ENCODE data around the gene PDC.
"Not testable (repeated sequence)": the region's sequence is repeated elsewhere in the genome, so short reads cannot be mapped to it uniquely, and the experiment has no call there.

Gene PDC

GRCh38 chr1:186465491-186465890, 4.6 kb upstream of the PDC start:
- DNase-seq = not testable (repeated sequence)

- no peak for DNase-seq
Observed at GRCh38 chr1:186463926-186464325, 3.0 kb upstream of the PDC start.

GRCh38 chr1:186463511-186463910, 2.6 kb upstream of the PDC start:
- no peak for DNase-seq

GRCh38 chr1:186459161-186459560, 1.8 kb downstream of the PDC start:
- DNase-seq = not testable (repeated sequence)

- DNase-seq = no peak
Observed at GRCh38 chr1:186456729-186457255, 4.1 kb downstream of the PDC start.

- DNase-seq = no peak
Observed at GRCh38 chr1:186454981-186455380, 5.9 kb downstream of the PDC start.

GRCh38 chr1:186446152-186446551, 14.8 kb downstream of the PDC start:
- no peak for DNase-seq

- DNase-seq = no peak
Observed at GRCh38 chr1:186443638-186444037, 17.3 kb downstream of the PDC start.

GRCh38 chr1:186442651-186443375, 18.1 kb downstream of the PDC start:
- no peak for DNase-seq

- peak; percentile 17 for DNase-seq
Observed at GRCh38 chr1:186440584-186440983, 20.3 kb downstream of the PDC start.

GRCh38 chr1:186438567-186438966, 22.3 kb downstream of the PDC start:
- DNase-seq = no peak

- DNase-seq = no peak
Observed at GRCh38 chr1:186435336-186435735, 25.6 kb downstream of the PDC start.

- no peak for DNase-seq
Observed at GRCh38 chr1:186429017-186429416, 31.9 kb downstream of the PDC start.

- no peak for DNase-seq
Observed at GRCh38 chr1:186426118-186426517, 34.8 kb downstream of the PDC start.

- no peak for DNase-seq
Observed at GRCh38 chr1:186424539-186424938, 36.4 kb downstream of the PDC start.

GRCh38 chr1:186421446-186421845, 39.5 kb downstream of the PDC start:
- DNase-seq = no peak

GRCh38 chr1:186420923-186421322, 40.0 kb downstream of the PDC start:
- no peak for DNase-seq

GRCh38 chr1:186420311-186420710, 40.6 kb downstream of the PDC start:
- no peak for DNase-seq

GRCh38 chr1:186418503-186418902, 42.4 kb downstream of the PDC start:
- no peak for DNase-seq

- DNase-seq = no peak
Observed at GRCh38 chr1:186413319-186413718, 47.6 kb downstream of the PDC start.

- DNase-seq = no peak
Observed at GRCh38 chr1:186409091-186409490, 51.8 kb downstream of the PDC start.

GRCh38 chr1:186404454-186405051, 56.4 kb downstream of the PDC start:
- peak; percentile 1 for DNase-seq

GRCh38 chr1:186403632-186404031, 57.3 kb downstream of the PDC start:
- no peak for DNase-seq

GRCh38 chr1:186401446-186401845, 59.5 kb downstream of the PDC start:
- not testable (repeated sequence) for DNase-seq
